GM19397 (cell line): ENCODE results near the gene ZNF775.

Experiments
- ATAC-seq: cut with Tn5 transposase; IDR thresholded peaks from one replicate; pipeline ENCODE4 v1.9.1; 2021; ENCODE audit warnings: mild to moderate bottlenecking, moderate library complexity; ENCODE audit not compliant: unreplicated experiment

ZNF775 gene

GRCh38 chr7:150378853-150379440, at the start of gene ZNF775:
ZNF775 (plus strand) TSS chr7:150379330; CDS start chr7:150388471, 9,141 bp downstream.
- ATAC-seq: peak; percentile 74

GRCh38 chr7:150329331-150330120, 49.6 kb upstream of the ZNF775 start:
- ATAC-seq: no peak

- no peak for ATAC-seq
These were observed 48.8 kb upstream of the ZNF775 start for GRCh38 chr7:150330211-150330885.

- ATAC-seq: no peak
These were observed 46.1 kb upstream of the ZNF775 start for GRCh38 chr7:150332852-150333635.

- ATAC-seq: no peak
These were observed 45.5 kb upstream of the ZNF775 start for GRCh38 chr7:150333659-150334058.

- ATAC-seq: no peak
These were observed 45.0 kb upstream of the ZNF775 start for GRCh38 chr7:150334108-150334507.

- no peak for ATAC-seq
These were observed 43.9 kb upstream of the ZNF775 start for GRCh38 chr7:150335108-150335773.

- no peak for ATAC-seq
These were observed 43.4 kb upstream of the ZNF775 start for GRCh38 chr7:150335774-150336112.

GRCh38 chr7:150336746-150337145, 42.4 kb upstream of the ZNF775 start:
- no peak for ATAC-seq

- no peak for ATAC-seq
These were observed 42.0 kb upstream of the ZNF775 start for GRCh38 chr7:150337179-150337578.

- ATAC-seq: no peak
These were observed 41.5 kb upstream of the ZNF775 start for GRCh38 chr7:150337659-150338081.

- ATAC-seq: no peak
These were observed 40.8 kb upstream of the ZNF775 start for GRCh38 chr7:150338166-150338829.

GRCh38 chr7:150339409-150339809, 39.7 kb upstream of the ZNF775 start:
- ATAC-seq: no peak

- no peak for ATAC-seq
These were observed 38.9 kb upstream of the ZNF775 start for GRCh38 chr7:150340024-150340749.

- no peak for ATAC-seq
These were observed 38.3 kb upstream of the ZNF775 start for GRCh38 chr7:150340875-150341262.

- ATAC-seq: no peak
These were observed 37.6 kb upstream of the ZNF775 start, which contains the start of gene RARRES2 for GRCh38 chr7:150341263-150342120. RARRES2 (minus strand) TSS chr7:150341629; CDS start chr7:150340609, 1,020 bp downstream.

- no peak for ATAC-seq
These were observed 37.1 kb upstream of the ZNF775 start for GRCh38 chr7:150342121-150342408.

- ATAC-seq: no peak
These were observed 35.9 kb upstream of the ZNF775 start for GRCh38 chr7:150343225-150343624.

- ATAC-seq: no peak
These were observed 34.8 kb upstream of the ZNF775 start for GRCh38 chr7:150344299-150344698.
